BLaER1 treated with 17β-estradiol and CSF1 and Interleukin-3, amounts not matched to agents 10 nM and 100 nM (cell line): ENCODE results near the gene SEMA6D.

ENCODE experiments used
- H3K27ac ChIP-seq, 11 experiments: shearing (Covaris generic); formaldehyde crosslinking; 2 replicates each; pipeline ENCODE4 v1.8.1; 2022
- H3K27me3 ChIP-seq, 11 experiments: shearing (Covaris generic); formaldehyde crosslinking; 2 replicates each; pipeline ENCODE4 v1.8.1; 2022
- H3K36me3 ChIP-seq, 11 experiments: shearing (Covaris generic); formaldehyde crosslinking; 2 replicates each; pipeline ENCODE4 v1.8.1; 2022
- H3K4me1 ChIP-seq, 10 experiments: shearing (Covaris generic); formaldehyde crosslinking; 2 replicates each; pipeline ENCODE4 v1.8.1; 2022
- H3K4me2 ChIP-seq, 11 experiments: shearing (Covaris generic); formaldehyde crosslinking; 2 replicates each; pipeline ENCODE4 v1.8.1; 2022
- H3K4me3 ChIP-seq, 10 experiments: shearing (Covaris generic); formaldehyde crosslinking; 2 replicates each; pipeline ENCODE4 v1.8.1; 2022
- H3K9ac ChIP-seq, 11 experiments: shearing (Covaris generic); formaldehyde crosslinking; 2 replicates each; pipeline ENCODE4 v1.8.1; 2022
- H3K9me3 ChIP-seq, 11 experiments: shearing (Covaris generic); formaldehyde crosslinking; replicated peaks in 1 of 11; 2 replicates each; pipeline ENCODE4 v1.8.1; 2022
- H4K20me1 ChIP-seq, 11 experiments: shearing (Covaris generic); formaldehyde crosslinking; 2 replicates each; pipeline ENCODE4 v1.8.1; 2022
- Cebpa-rat ChIP-seq, 11 experiments: shearing (Covaris generic); IDR thresholded peaks; 2 replicates each; pipeline ENCODE4 v1.8.1; 2022

The SEMA6D gene

GRCh38 chr15:47682661-47683060 is 34.6 kb upstream of the SEMA6D start:
- Histone ChIP-seq H3K4me3 (no peak overlapping the region), H3K27me3 (no peaks in the 10 kb centered on the region), H4K20me1 (no peaks in the 10 kb centered on the region), H3K9ac (no peak overlapping the region), H3K4me2 (no peak overlapping the region), H3K27ac (no peak overlapping the region), H3K36me3 (no peaks in the 10 kb centered on the region), H3K9me3 (no peaks in the 10 kb centered on the region; a peak in 1 of 22 replicates), H3K4me1 (peaks cover 0 to 20% (median 0%) of the 10 kb centered on the region in 10 experiments; a peak in 5 of 20 replicates)
- TF ChIP-seq Cebpa-rat (IDR thresholded peaks at IDR 0.05), result no peak

GRCh38 chr15:47685141-47685870 is 32.0 kb upstream of the SEMA6D start:
- H3K27ac ChIP-seq, result no peak overlapping the region
- H3K36me3 ChIP-seq, result no peaks in the 10 kb centered on the region
- H3K27me3 ChIP-seq, result no peaks in the 10 kb centered on the region
- peaks cover 0 to 29% (median 0%) of the 10 kb centered on the region in 10 experiments; a peak in 6 of 20 replicates for H3K4me1 ChIP-seq
- H3K9ac ChIP-seq, result no peak overlapping the region
- H4K20me1 ChIP-seq, result no peaks in the 10 kb centered on the region
- no peak overlapping the region for H3K4me3 ChIP-seq
- TF ChIP-seq Cebpa-rat (IDR thresholded peaks at IDR 0.05), result no peak
- H3K9me3 ChIP-seq, result no peaks in the 10 kb centered on the region; a peak in 1 of 22 replicates
- H3K4me2 ChIP-seq, result peak overlapping the region in 3 of 11 experiments; percentile 11 to 35 (median 33); a peak in 5 of 22 replicates

- no peak for TF ChIP-seq Cebpa-rat (IDR thresholded peaks at IDR 0.05)
- Histone ChIP-seq H3K27ac (0 out of 22 replicates have a peak overlapping the region, but pooled peaks of 1 of the 11 experiments have one; percentile 19), H3K4me2 (peak overlapping the region in 5 of 11 experiments; percentile 10 to 67 (median 36); a peak in 6 of 22 replicates)
Observed at GRCh38 chr15:47688573-47689086, 28.7 kb upstream of the SEMA6D start.

GRCh38 chr15:47689660-47690059 is 27.6 kb upstream of the SEMA6D start:
- Histone ChIP-seq H3K27me3 (no peaks in the 10 kb centered on the region), H3K36me3 (no peaks in the 10 kb centered on the region), H3K9ac (no peak overlapping the region), H3K9me3 (no peaks in the 10 kb centered on the region), H3K27ac (no peak overlapping the region; a peak in 1 of 22 replicates), H3K4me1 (peaks cover 0 to 29% (median 0%) of the 10 kb centered on the region in 10 experiments; a peak in 7 of 20 replicates), H3K4me3 (no peak overlapping the region), H3K4me2 (peak overlapping the region in 3 of 11 experiments; percentile 36 to 67 (median 48); a peak in 4 of 22 replicates), H4K20me1 (no peaks in the 10 kb centered on the region)
- TF ChIP-seq Cebpa-rat (IDR thresholded peaks at IDR 0.05), result no peak

More at GRCh38 chr15:47688573-47689086, 28.7 kb upstream of the SEMA6D start:
- H3K36me3 ChIP-seq, result no peaks in the 10 kb centered on the region
- H3K27me3 ChIP-seq, result no peaks in the 10 kb centered on the region
- no peak overlapping the region for H3K4me3 ChIP-seq
- peaks cover 0 to 29% (median 0%) of the 10 kb centered on the region in 10 experiments; a peak in 6 of 20 replicates for H3K4me1 ChIP-seq
- no peaks in the 10 kb centered on the region for H4K20me1 ChIP-seq
- no peak overlapping the region for H3K9ac ChIP-seq
- no peaks in the 10 kb centered on the region for H3K9me3 ChIP-seq

GRCh38 chr15:47691882-47692281 is 25.4 kb upstream of the SEMA6D start:
- Histone ChIP-seq H4K20me1 (no peaks in the 10 kb centered on the region), H3K4me1 (peaks cover 0 to 20% (median 0%) of the 10 kb centered on the region in 10 experiments; a peak in 7 of 20 replicates), H3K36me3 (no peaks in the 10 kb centered on the region), H3K27ac (no peak overlapping the region), H3K9ac (no peak overlapping the region), H3K27me3 (no peaks in the 10 kb centered on the region), H3K4me3 (no peak overlapping the region), H3K9me3 (no peaks in the 10 kb centered on the region), H3K4me2 (no peak overlapping the region)
- no peak for TF ChIP-seq Cebpa-rat (IDR thresholded peaks at IDR 0.05)

- H3K9ac ChIP-seq, result no peak overlapping the region
- no peak for TF ChIP-seq Cebpa-rat (IDR thresholded peaks at IDR 0.05)
- no peaks in the 10 kb centered on the region for H3K27me3 ChIP-seq
- H3K9me3 ChIP-seq, result 0 out of 22 replicates have a peak, but pooled peaks cover 0 to 4% (median 0%) of the 10 kb centered on the region in 11 experiments
- no peaks in the 10 kb centered on the region for H4K20me1 ChIP-seq
- no peak overlapping the region for H3K4me3 ChIP-seq
- H3K4me1 ChIP-seq, result peaks cover 0 to 4% (median 0%) of the 10 kb centered on the region in 10 experiments; a peak in 2 of 20 replicates
- no peak overlapping the region for H3K4me2 ChIP-seq
- H3K27ac ChIP-seq, result no peak overlapping the region
- H3K36me3 ChIP-seq, result no peaks in the 10 kb centered on the region
Observed at GRCh38 chr15:47696351-47696750, 21.0 kb upstream of the SEMA6D start.

- Histone ChIP-seq H3K27me3 (no peaks in the 10 kb centered on the region), H4K20me1 (no peaks in the 10 kb centered on the region), H3K9ac (no peak overlapping the region), H3K4me3 (no peak overlapping the region), H3K9me3 (0 out of 22 replicates have a peak, but pooled peaks cover 0 to under 1% (median 0%) of the 10 kb centered on the region in 11 experiments), H3K4me1 (peaks cover 6 to 44% (median 7%) of the 10 kb centered on the region in 10 experiments; a peak in 17 of 20 replicates), H3K27ac (no peak overlapping the region), H3K36me3 (no peaks in the 10 kb centered on the region), H3K4me2 (no peak overlapping the region)
- TF ChIP-seq Cebpa-rat (IDR thresholded peaks at IDR 0.05), result no peak
Observed at GRCh38 chr15:47705281-47705997, 11.9 kb upstream of the SEMA6D start.

GRCh38 chr15:47707391-47707790 is 9.9 kb upstream of the SEMA6D start:
- Histone ChIP-seq H4K20me1 (no peaks in the 10 kb centered on the region), H3K4me1 (peaks cover 6 to 44% (median 7%) of the 10 kb centered on the region in 10 experiments; a peak in 17 of 20 replicates), H3K9ac (no peak overlapping the region), H3K4me2 (peak overlapping the region in 3 of 11 experiments; percentile 45 to 61 (median 58); a peak in 4 of 22 replicates), H3K27ac (peak overlapping the region in 1 of 11 experiments; percentile 17; a peak in 2 of 22 replicates), H3K36me3 (no peaks in the 10 kb centered on the region), H3K27me3 (no peaks in the 10 kb centered on the region), H3K9me3 (no peaks in the 10 kb centered on the region), H3K4me3 (no peak overlapping the region)
- TF ChIP-seq Cebpa-rat (IDR thresholded peaks at IDR 0.05), result no peak
